Endothelial cell of umbilical vein (primary cell): Measurements from ENCODE around the gene HLA-DPB1. TPM values are rescaled to one million over a fixed set of nuclear protein-coding genes. Genes with fewer than 3 reads are reported as not detected.

ENCODE experiments used
- BruUV-seq: library from RNA; stranded (reverse); fragments of 400-500 nt; replicated peaks from 2 replicates; lab custom pipeline; 2021; lab: Mats Ljungman, UMichigan
- CTCF ChIA-PET: fragments of 300-600, 350-600 bp; sonication (Branson Sonifier 250); formaldehyde crosslinking; loops from one replicate; lab custom pipeline; 2021; ENCODE audit warnings: antibody characterized with exemption, inconsistent platforms; lab: Charles Lee
- POLR2A ChIA-PET: fragments of 300-600, 350-600 bp; sonication (Branson Sonifier 250); formaldehyde crosslinking; loops from one replicate; lab custom pipeline; 2021; ENCODE audit warnings: antibody characterized with exemption, inconsistent platforms; lab: Charles Lee
- DNase-seq: peaks from one replicate; pipeline ENCODE4 v3.0.0-alpha.2; 2011; ENCODE audit warnings: low read depth, low spot score
- FAIRE-seq: peaks from 2 replicates; lab custom pipeline; 2011; peaks lifted over from hg19 to GRCh38; lab: Jason Lieb, UNC
- H2AFZ ChIP-seq: 2 replicates; pipeline ENCODE4 v1.6.0; 2012; ENCODE audit warnings: low read depth, low read length, control low read depth, inconsistent platforms
- H3K27ac ChIP-seq: 2 replicates; pipeline ENCODE4 v1.5.1; 2011; ENCODE audit warnings: low read depth, mild to moderate bottlenecking, control low read depth, low read length, moderate library complexity; ENCODE audit not compliant: insufficient read depth
- H3K27me3 ChIP-seq, 2 experiments: 2 replicates each; pipeline versions ENCODE4 v1.6.0 to v1.6.1; 2011; ENCODE audit warnings: low read length in 2 of 2, mixed read lengths in 1 of 2; ENCODE audit not compliant: control insufficient read depth in 2 of 2, insufficient read depth in 2 of 2
- H3K36me3 ChIP-seq, 2 experiments: 2 replicates in 1 of 2; 3 replicates in 1 of 2; pipeline ENCODE4 v1.5.1; 2011; ENCODE audit warnings: low read length in 2 of 2, mild to moderate bottlenecking in 1 of 2, moderate library complexity in 1 of 2; ENCODE audit not compliant: control insufficient read depth in 2 of 2, insufficient read depth in 2 of 2; ENCODE audit errors: extremely low read depth in 1 of 2
- H3K4me1 ChIP-seq: 3 replicates; pipeline ENCODE4 v1.5.1; 2011; ENCODE audit warnings: mild to moderate bottlenecking, low read length; ENCODE audit not compliant: control insufficient read depth, insufficient read depth; ENCODE audit errors: extremely low read depth
- H3K4me2 ChIP-seq: 2 replicates; pipeline ENCODE4 v1.6.1; 2011; ENCODE audit warnings: low read length, control low read depth, mixed read lengths; ENCODE audit not compliant: insufficient read depth
- H3K4me3 ChIP-seq, 3 experiments: fragments of 200-600 bp in 1 of 3; sonication (generic), shearing (Covaris generic) in 1 of 3; replicated peaks in 1 of 3; 2 replicates each; pipeline ENCODE4 v1.5.1; 2011 to 2016; ENCODE audit warnings: control low read depth in 3 of 3, low read length in 3 of 3, mild to moderate bottlenecking in 2 of 3, inconsistent platforms in 1 of 3, low read depth in 1 of 3, moderate library complexity in 1 of 3; ENCODE audit not compliant: insufficient read depth in 1 of 3
- H3K79me2 ChIP-seq: 2 replicates; pipeline ENCODE4 v1.6.0; 2012; ENCODE audit warnings: low read length, inconsistent platforms; ENCODE audit not compliant: control insufficient read depth, insufficient read depth
- H3K9ac ChIP-seq: replicated peaks from 2 replicates; pipeline ENCODE3; 2011; ENCODE audit warnings: low read length, control low read depth; ENCODE audit not compliant: insufficient read depth; ENCODE audit errors: extremely low read depth
- H3K9me1 ChIP-seq: replicated peaks from 3 replicates; pipeline ENCODE4 v1.6.0; 2011; ENCODE audit warnings: mild to moderate bottlenecking, low read length; ENCODE audit not compliant: control insufficient read depth, insufficient read depth; ENCODE audit errors: extremely low read depth
- H3K9me3 ChIP-seq: replicated peaks from 2 replicates; pipeline ENCODE4 v1.5.1; 2012; ENCODE audit warnings: low read length, inconsistent platforms; ENCODE audit not compliant: control insufficient read depth, insufficient read depth
- H4K20me1 ChIP-seq: replicated peaks from 2 replicates; pipeline ENCODE3; 2011; ENCODE audit warnings: mild to moderate bottlenecking, low read length; ENCODE audit not compliant: control insufficient read depth, insufficient read depth; ENCODE audit errors: extremely low read depth
- EZH2 ChIP-seq: IDR thresholded peaks from 2 replicates; pipeline ENCODE4 v1.6.1; 2012; ENCODE audit warnings: borderline replicate concordance, low read depth, mild to moderate bottlenecking, moderate library complexity, low read length, inconsistent platforms; ENCODE audit not compliant: severe bottlenecking
- FOS ChIP-seq: IDR thresholded peaks from 2 replicates; pipeline ENCODE4 v1.6.1; 2011; ENCODE audit warnings: mild to moderate bottlenecking, low read length, moderate library complexity, borderline replicate concordance; ENCODE audit not compliant: insufficient read depth
- GATA2 ChIP-seq: IDR thresholded peaks from 2 replicates; pipeline ENCODE4 v1.7.0; 2011; ENCODE audit warnings: low read depth, mild to moderate bottlenecking, moderate library complexity, mixed read lengths, low read length; ENCODE audit not compliant: insufficient read length, insufficient read depth
- JUN ChIP-seq: IDR thresholded peaks from 2 replicates; pipeline ENCODE4 v1.6.1; 2011; ENCODE audit warnings: borderline replicate concordance, low read depth; ENCODE audit not compliant: insufficient read length, insufficient read depth
- MYC ChIP-seq: IDR thresholded peaks from one replicate; pipeline ENCODE4 v1.6.1; 2011; ENCODE audit warnings: mild to moderate bottlenecking, low read depth, low read length
- POLR2A ChIP-seq: IDR thresholded peaks from 2 replicates; pipeline ENCODE4 v1.6.1; 2012; ENCODE audit warnings: low read depth, mild to moderate bottlenecking, control low read depth, low read length
- POLR2AphosphoS5 ChIP-seq: IDR thresholded peaks from 2 replicates; pipeline ENCODE4 v1.6.1; 2012; ENCODE audit warnings: low read depth, mild to moderate bottlenecking, control low read depth, low read length, moderate library complexity; ENCODE audit not compliant: insufficient read depth
- dilution Hi-C: fragments of 300-500 bp; cut with MboI; formaldehyde crosslinking; loops from one replicate; pipeline ENCODE4 v1.15.0; 2019; ENCODE audit warnings: low sequenced_read_pairs; ENCODE audit not compliant: extremely low pct_ligation_motif_present
- intact Hi-C: fragments of 100-400 bp; cut with micrococcal nuclease; formaldehyde crosslinking; loops from one replicate; pipeline ENCODE4 v1.10.0; 2022
- polyA plus RNA-seq, 4 experiments: library from polyadenylated mRNA; depleted of rRNA in 3 of 4; stranded (reverse) in 3 of 4; unstranded in 1 of 4; fragments of >200 nt; gene quantifications; 2 replicates each; pipeline versions ENCODE4 v1.2.1 to v1.2.3, GENCODE V29; 2011 to 2012; ENCODE audit warnings: missing spikeins in 1 of 4
- total RNA-seq: library from RNA; stranded (reverse); gene quantifications from 2 replicates; pipeline ENCODE4 v1.2.3, GENCODE V29; 2021
- TF ChIP-seq, protein P1 (sequence below), 2 donors: IDR thresholded peaks; 1 replicate in 1 of 2; 2 replicates in 1 of 2; pipeline ENCODE4 v1.5.1; 2011; ENCODE audit warnings: low read length in 2 of 2, mild to moderate bottlenecking in 2 of 2, moderate library complexity in 2 of 2, control low read depth in 1 of 2, inconsistent platforms in 1 of 2, low read depth in 1 of 2; ENCODE audit not compliant: insufficient read depth in 1 of 2; ENCODE audit errors: extremely low read depth in 1 of 2
- TF ChIP-seq, protein P2 (sequence below): IDR thresholded peaks from 2 replicates; pipeline ENCODE4 v1.6.1; 2011; ENCODE audit not compliant: insufficient read depth, insufficient read length

HLA-DPB1 gene
- total and polyA plus RNA-seq, 2 donors (not counting 3 experiments of a cell fraction or from before 2014, with no cell fraction given), result 2.3 to 38.0 TPM

- no peak overlapping the region for H3K4me3 ChIP-seq
- TF ChIP-seq, protein P1, sequence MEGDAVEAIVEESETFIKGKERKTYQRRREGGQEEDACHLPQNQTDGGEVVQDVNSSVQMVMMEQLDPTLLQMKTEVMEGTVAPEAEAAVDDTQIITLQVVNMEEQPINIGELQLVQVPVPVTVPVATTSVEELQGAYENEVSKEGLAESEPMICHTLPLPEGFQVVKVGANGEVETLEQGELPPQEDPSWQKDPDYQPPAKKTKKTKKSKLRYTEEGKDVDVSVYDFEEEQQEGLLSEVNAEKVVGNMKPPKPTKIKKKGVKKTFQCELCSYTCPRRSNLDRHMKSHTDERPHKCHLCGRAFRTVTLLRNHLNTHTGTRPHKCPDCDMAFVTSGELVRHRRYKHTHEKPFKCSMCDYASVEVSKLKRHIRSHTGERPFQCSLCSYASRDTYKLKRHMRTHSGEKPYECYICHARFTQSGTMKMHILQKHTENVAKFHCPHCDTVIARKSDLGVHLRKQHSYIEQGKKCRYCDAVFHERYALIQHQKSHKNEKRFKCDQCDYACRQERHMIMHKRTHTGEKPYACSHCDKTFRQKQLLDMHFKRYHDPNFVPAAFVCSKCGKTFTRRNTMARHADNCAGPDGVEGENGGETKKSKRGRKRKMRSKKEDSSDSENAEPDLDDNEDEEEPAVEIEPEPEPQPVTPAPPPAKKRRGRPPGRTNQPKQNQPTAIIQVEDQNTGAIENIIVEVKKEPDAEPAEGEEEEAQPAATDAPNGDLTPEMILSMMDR (IDR thresholded peaks at IDR 0.05; ENCODE audit: extremely low read depth in 1 of 2, insufficient read depth in 1 of 2, low read depth in 1 of 2, low read length in 2 of 2), result no peak
- TF ChIP-seq, protein P2, sequence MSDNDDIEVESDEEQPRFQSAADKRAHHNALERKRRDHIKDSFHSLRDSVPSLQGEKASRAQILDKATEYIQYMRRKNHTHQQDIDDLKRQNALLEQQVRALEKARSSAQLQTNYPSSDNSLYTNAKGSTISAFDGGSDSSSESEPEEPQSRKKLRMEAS, result no peak
- no peak for TF ChIP-seq FOS
- TF ChIP-seq MYC, result no peak
- no peak for TF ChIP-seq GATA2
- TF ChIP-seq JUN, result no peak
- TF ChIP-seq POLR2A, result no peak
- no peak for TF ChIP-seq EZH2
- no peak for TF ChIP-seq POLR2AphosphoS5
- H3K36me3 ChIP-seq, result no peaks in the 10 kb centered on the region
- H4K20me1 ChIP-seq, result no peaks in the 10 kb centered on the region
- H3K27me3 ChIP-seq, result no peaks in the 10 kb centered on the region
- FAIRE-seq (no peak), DNase-seq (no peak)
- intact Hi-C loops (no loop called here), dilution Hi-C loops (no loop called here)
- CTCF ChIA-PET, result interaction anchor here (0.6 to 5.3 kb wide), 8 partner anchors 11 to 241 kb away, joined by 3 to 88 read pairs (median 3); partner anchors contain the start of gene TAP2
- H3K4me1 ChIP-seq, result peaks cover 4% of the 10 kb centered on the region
- H3K79me2 ChIP-seq, result no peaks in the 10 kb centered on the region
- no peak overlapping the region for H3K9ac ChIP-seq
- H3K9me3 ChIP-seq, result no peaks in the 10 kb centered on the region
- no peak overlapping the region for H3K4me2 ChIP-seq
- no TSS peak for BruUV-seq
- H3K27ac ChIP-seq, result no peak overlapping the region
- POLR2A ChIA-PET, result interaction anchor here (1.3 kb wide), 1 partner anchor 108 kb away, joined by 3 read pairs; no protein-coding TSS in a partner anchor
- no peaks in the 10 kb centered on the region for H3K9me1 ChIP-seq
- H2AFZ ChIP-seq, result no peak overlapping the region
These were observed 3.8 kb downstream of the HLA-DPB1 start for GRCh38 chr6:33079580-33079979.
